Endothelial cell of umbilical vein (primary cell): ENCODE data around the gene CSRP1. TPM values are rescaled to one million over a fixed set of nuclear protein-coding genes. Genes with fewer than 3 reads are reported as not detected.

Experiments used
- BruUV-seq: library from RNA; stranded (reverse); fragments of 400-500 nt; replicated peaks from 2 replicates; lab custom pipeline; 2021; lab: Mats Ljungman, UMichigan
- CTCF ChIA-PET: fragments of 300-600, 350-600 bp; sonication (Branson Sonifier 250); formaldehyde crosslinking; loops from one replicate; lab custom pipeline; 2021; ENCODE audit warnings: antibody characterized with exemption, inconsistent platforms; lab: Charles Lee
- POLR2A ChIA-PET: fragments of 300-600, 350-600 bp; sonication (Branson Sonifier 250); formaldehyde crosslinking; loops from one replicate; lab custom pipeline; 2021; ENCODE audit warnings: antibody characterized with exemption, inconsistent platforms; lab: Charles Lee
- DNase-seq: peaks from one replicate; pipeline ENCODE4 v3.0.0-alpha.2; 2011; ENCODE audit warnings: low read depth, low spot score
- FAIRE-seq: peaks from 2 replicates; lab custom pipeline; 2011; peaks lifted over from hg19 to GRCh38; lab: Jason Lieb, UNC
- H2AFZ ChIP-seq: 2 replicates; pipeline ENCODE4 v1.6.0; 2012; ENCODE audit warnings: low read depth, low read length, control low read depth, inconsistent platforms
- H3K27ac ChIP-seq: 2 replicates; pipeline ENCODE4 v1.5.1; 2011; ENCODE audit warnings: low read depth, mild to moderate bottlenecking, control low read depth, low read length, moderate library complexity; ENCODE audit not compliant: insufficient read depth
- H3K27me3 ChIP-seq, 2 experiments: 2 replicates each; pipeline versions ENCODE4 v1.6.0 to v1.6.1; 2011; ENCODE audit warnings: low read length in 2 of 2, mixed read lengths in 1 of 2; ENCODE audit not compliant: control insufficient read depth in 2 of 2, insufficient read depth in 2 of 2
- H3K36me3 ChIP-seq, 2 experiments: 2 replicates in 1 of 2; 3 replicates in 1 of 2; pipeline ENCODE4 v1.5.1; 2011; ENCODE audit warnings: low read length in 2 of 2, mild to moderate bottlenecking in 1 of 2, moderate library complexity in 1 of 2; ENCODE audit not compliant: control insufficient read depth in 2 of 2, insufficient read depth in 2 of 2; ENCODE audit errors: extremely low read depth in 1 of 2
- H3K4me1 ChIP-seq: 3 replicates; pipeline ENCODE4 v1.5.1; 2011; ENCODE audit warnings: mild to moderate bottlenecking, low read length; ENCODE audit not compliant: control insufficient read depth, insufficient read depth; ENCODE audit errors: extremely low read depth
- H3K4me2 ChIP-seq: 2 replicates; pipeline ENCODE4 v1.6.1; 2011; ENCODE audit warnings: low read length, control low read depth, mixed read lengths; ENCODE audit not compliant: insufficient read depth
- H3K4me3 ChIP-seq, 3 experiments: fragments of 200-600 bp in 1 of 3; sonication (generic), shearing (Covaris generic) in 1 of 3; replicated peaks in 1 of 3; 2 replicates each; pipeline ENCODE4 v1.5.1; 2011 to 2016; ENCODE audit warnings: control low read depth in 3 of 3, low read length in 3 of 3, mild to moderate bottlenecking in 2 of 3, inconsistent platforms in 1 of 3, low read depth in 1 of 3, moderate library complexity in 1 of 3; ENCODE audit not compliant: insufficient read depth in 1 of 3
- H3K79me2 ChIP-seq: 2 replicates; pipeline ENCODE4 v1.6.0; 2012; ENCODE audit warnings: low read length, inconsistent platforms; ENCODE audit not compliant: control insufficient read depth, insufficient read depth
- H3K9ac ChIP-seq: replicated peaks from 2 replicates; pipeline ENCODE3; 2011; ENCODE audit warnings: low read length, control low read depth; ENCODE audit not compliant: insufficient read depth; ENCODE audit errors: extremely low read depth
- H3K9me1 ChIP-seq: replicated peaks from 3 replicates; pipeline ENCODE4 v1.6.0; 2011; ENCODE audit warnings: mild to moderate bottlenecking, low read length; ENCODE audit not compliant: control insufficient read depth, insufficient read depth; ENCODE audit errors: extremely low read depth
- H3K9me3 ChIP-seq: replicated peaks from 2 replicates; pipeline ENCODE4 v1.5.1; 2012; ENCODE audit warnings: low read length, inconsistent platforms; ENCODE audit not compliant: control insufficient read depth, insufficient read depth
- H4K20me1 ChIP-seq: replicated peaks from 2 replicates; pipeline ENCODE3; 2011; ENCODE audit warnings: mild to moderate bottlenecking, low read length; ENCODE audit not compliant: control insufficient read depth, insufficient read depth; ENCODE audit errors: extremely low read depth
- EZH2 ChIP-seq: IDR thresholded peaks from 2 replicates; pipeline ENCODE4 v1.6.1; 2012; ENCODE audit warnings: borderline replicate concordance, low read depth, mild to moderate bottlenecking, moderate library complexity, low read length, inconsistent platforms; ENCODE audit not compliant: severe bottlenecking
- FOS ChIP-seq: IDR thresholded peaks from 2 replicates; pipeline ENCODE4 v1.6.1; 2011; ENCODE audit warnings: mild to moderate bottlenecking, low read length, moderate library complexity, borderline replicate concordance; ENCODE audit not compliant: insufficient read depth
- GATA2 ChIP-seq: IDR thresholded peaks from 2 replicates; pipeline ENCODE4 v1.7.0; 2011; ENCODE audit warnings: low read depth, mild to moderate bottlenecking, moderate library complexity, mixed read lengths, low read length; ENCODE audit not compliant: insufficient read length, insufficient read depth
- JUN ChIP-seq: IDR thresholded peaks from 2 replicates; pipeline ENCODE4 v1.6.1; 2011; ENCODE audit warnings: borderline replicate concordance, low read depth; ENCODE audit not compliant: insufficient read length, insufficient read depth
- MYC ChIP-seq: IDR thresholded peaks from one replicate; pipeline ENCODE4 v1.6.1; 2011; ENCODE audit warnings: mild to moderate bottlenecking, low read depth, low read length
- POLR2A ChIP-seq: IDR thresholded peaks from 2 replicates; pipeline ENCODE4 v1.6.1; 2012; ENCODE audit warnings: low read depth, mild to moderate bottlenecking, control low read depth, low read length
- POLR2AphosphoS5 ChIP-seq: IDR thresholded peaks from 2 replicates; pipeline ENCODE4 v1.6.1; 2012; ENCODE audit warnings: low read depth, mild to moderate bottlenecking, control low read depth, low read length, moderate library complexity; ENCODE audit not compliant: insufficient read depth
- dilution Hi-C: fragments of 300-500 bp; cut with MboI; formaldehyde crosslinking; loops from one replicate; pipeline ENCODE4 v1.15.0; 2019; ENCODE audit warnings: low sequenced_read_pairs; ENCODE audit not compliant: extremely low pct_ligation_motif_present
- intact Hi-C: fragments of 100-400 bp; cut with micrococcal nuclease; formaldehyde crosslinking; loops from one replicate; pipeline ENCODE4 v1.10.0; 2022
- polyA plus RNA-seq, 4 experiments: library from polyadenylated mRNA; depleted of rRNA in 3 of 4; stranded (reverse) in 3 of 4; unstranded in 1 of 4; fragments of >200 nt; gene quantifications; 2 replicates each; pipeline versions ENCODE4 v1.2.1 to v1.2.3, GENCODE V29; 2011 to 2012; ENCODE audit warnings: missing spikeins in 1 of 4
- total RNA-seq: library from RNA; stranded (reverse); gene quantifications from 2 replicates; pipeline ENCODE4 v1.2.3, GENCODE V29; 2021
- TF ChIP-seq, protein P1 (sequence below): IDR thresholded peaks from 2 replicates; pipeline ENCODE4 v1.6.1; 2011; ENCODE audit not compliant: insufficient read depth, insufficient read length
- TF ChIP-seq, protein P2 (sequence below), 2 donors: IDR thresholded peaks; 1 replicate in 1 of 2; 2 replicates in 1 of 2; pipeline ENCODE4 v1.5.1; 2011; ENCODE audit warnings: low read length in 2 of 2, mild to moderate bottlenecking in 2 of 2, moderate library complexity in 2 of 2, control low read depth in 1 of 2, inconsistent platforms in 1 of 2, low read depth in 1 of 2; ENCODE audit not compliant: insufficient read depth in 1 of 2; ENCODE audit errors: extremely low read depth in 1 of 2

CSRP1 gene
- total and polyA plus RNA-seq, 2 donors (not counting 3 experiments of a cell fraction or from before 2014, with no cell fraction given), result 393 to 510 TPM

DNA sequence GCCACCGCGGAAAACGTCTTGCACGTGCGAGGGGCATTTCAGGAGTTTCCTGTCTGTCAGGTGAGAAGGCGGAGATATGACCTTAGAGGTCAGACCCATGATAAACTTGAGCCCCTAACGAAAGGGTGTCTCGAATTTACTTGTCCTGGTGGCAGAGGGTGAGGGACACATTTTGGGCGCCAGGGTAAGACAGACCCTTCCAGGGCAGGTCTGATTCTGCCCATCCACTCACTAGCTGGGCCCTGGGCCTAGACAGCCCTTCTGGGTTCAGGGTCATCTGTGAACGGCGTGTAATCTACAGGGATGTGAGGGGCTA lies 395 bp upstream of the CSRP1 start:
- H3K79me2 ChIP-seq, result peaks cover 43% of the 10 kb centered on the region
- H3K4me1 ChIP-seq, result peaks cover 50% of the 10 kb centered on the region
- dilution Hi-C loops (no loop called here), intact Hi-C loops (loop anchor here (1.0 kb wide), 1 partner anchor 25 kb away; no protein-coding TSS in a partner anchor)
- H3K27me3 ChIP-seq, result no peaks in the 10 kb centered on the region
- H3K4me2 ChIP-seq, result peak overlapping the region; percentile 81
- H3K9me1 ChIP-seq, result no peaks in the 10 kb centered on the region
- peak overlapping the region in 2 of 3 experiments; percentile 18 to 47 for H3K4me3 ChIP-seq
- H4K20me1 ChIP-seq, result no peaks in the 10 kb centered on the region
- no TSS peak for BruUV-seq
- peak overlapping the region; percentile 88 for H3K9ac ChIP-seq
- H3K9me3 ChIP-seq, result no peaks in the 10 kb centered on the region
- FAIRE-seq, result no peak
- no peak for DNase-seq
- H3K27ac ChIP-seq, result peak overlapping the region; percentile 89
- H2AFZ ChIP-seq, result peak overlapping the region; percentile 53
- TF ChIP-seq POLR2AphosphoS5, result no peak
- TF ChIP-seq FOS, result no peak
- ChIA-PET POLR2A (interaction anchor here (0.6 to 7.8 kb wide), 4 partner anchors 19 to 439 kb away, joined by 3 to 124 read pairs (median 16); partner anchors contain the start of gene LMOD1), CTCF (interaction anchor here (1.2 to 26.3 kb wide), 2 partner anchors 16 to 72 kb away, joined by 3 to 1317 read pairs; no protein-coding TSS in a partner anchor)
- no peaks in the 10 kb centered on the region for H3K36me3 ChIP-seq

DNA sequence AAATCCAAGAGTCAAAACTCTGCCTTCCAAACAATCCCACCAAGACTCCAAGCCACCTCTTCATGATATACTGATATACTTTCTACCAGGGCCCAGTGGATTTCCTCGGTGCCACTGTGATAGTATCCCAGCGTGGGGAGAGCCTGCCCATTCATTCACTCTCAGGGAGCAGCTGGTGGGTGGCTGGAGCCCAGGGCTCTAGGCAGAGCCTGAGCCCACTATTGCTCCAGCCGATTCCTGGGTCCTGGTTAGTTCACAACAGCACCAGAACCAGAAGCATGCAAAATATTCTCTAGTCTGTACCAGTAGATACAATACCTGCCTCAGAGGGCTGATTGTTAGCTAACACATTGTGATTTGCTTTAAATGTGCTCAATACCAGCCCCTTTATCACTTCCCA lies 831 bp downstream of the CSRP1 start:
- DNase-seq (peak; percentile 36), FAIRE-seq (no peak)
- TF ChIP-seq MYC (no peak), POLR2AphosphoS5 (no peak), JUN (no peak), GATA2 (no peak), EZH2 (no peak), POLR2A (no peak), FOS (no peak)
- TF ChIP-seq, protein P1, sequence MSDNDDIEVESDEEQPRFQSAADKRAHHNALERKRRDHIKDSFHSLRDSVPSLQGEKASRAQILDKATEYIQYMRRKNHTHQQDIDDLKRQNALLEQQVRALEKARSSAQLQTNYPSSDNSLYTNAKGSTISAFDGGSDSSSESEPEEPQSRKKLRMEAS, result no peak
- TF ChIP-seq, protein P2, sequence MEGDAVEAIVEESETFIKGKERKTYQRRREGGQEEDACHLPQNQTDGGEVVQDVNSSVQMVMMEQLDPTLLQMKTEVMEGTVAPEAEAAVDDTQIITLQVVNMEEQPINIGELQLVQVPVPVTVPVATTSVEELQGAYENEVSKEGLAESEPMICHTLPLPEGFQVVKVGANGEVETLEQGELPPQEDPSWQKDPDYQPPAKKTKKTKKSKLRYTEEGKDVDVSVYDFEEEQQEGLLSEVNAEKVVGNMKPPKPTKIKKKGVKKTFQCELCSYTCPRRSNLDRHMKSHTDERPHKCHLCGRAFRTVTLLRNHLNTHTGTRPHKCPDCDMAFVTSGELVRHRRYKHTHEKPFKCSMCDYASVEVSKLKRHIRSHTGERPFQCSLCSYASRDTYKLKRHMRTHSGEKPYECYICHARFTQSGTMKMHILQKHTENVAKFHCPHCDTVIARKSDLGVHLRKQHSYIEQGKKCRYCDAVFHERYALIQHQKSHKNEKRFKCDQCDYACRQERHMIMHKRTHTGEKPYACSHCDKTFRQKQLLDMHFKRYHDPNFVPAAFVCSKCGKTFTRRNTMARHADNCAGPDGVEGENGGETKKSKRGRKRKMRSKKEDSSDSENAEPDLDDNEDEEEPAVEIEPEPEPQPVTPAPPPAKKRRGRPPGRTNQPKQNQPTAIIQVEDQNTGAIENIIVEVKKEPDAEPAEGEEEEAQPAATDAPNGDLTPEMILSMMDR (IDR thresholded peaks at IDR 0.05; ENCODE audit: extremely low read depth in 1 of 2, insufficient read depth in 1 of 2, low read depth in 1 of 2, low read length in 2 of 2), result no peak
- Histone ChIP-seq H2AFZ (no peak overlapping the region), H3K79me2 (peaks cover 56% of the 10 kb centered on the region), H3K27ac (peak overlapping the region; percentile 89), H3K4me1 (peaks cover 51% of the 10 kb centered on the region), H3K9me1 (no peaks in the 10 kb centered on the region), H3K36me3 (no peaks in the 10 kb centered on the region), H3K4me3 (peak overlapping the region; percentile 47 to 84 (median 72)), H3K4me2 (peak overlapping the region; percentile 81), H3K9ac (peak overlapping the region; percentile 88), H3K27me3 (no peaks in the 10 kb centered on the region), H3K9me3 (no peaks in the 10 kb centered on the region), H4K20me1 (no peaks in the 10 kb centered on the region)
- intact Hi-C loops (no loop called here), dilution Hi-C loops (no loop called here)
- ChIA-PET POLR2A (interaction anchor here (0.9 to 7.8 kb wide), 6 partner anchors 10 to 44 kb away, joined by 3 to 124 read pairs (median 6); partner anchors contain the start of gene NAV1), CTCF (interaction anchor here (26.3 kb wide), 1 partner anchor 15 kb away, joined by 1317 read pairs; no protein-coding TSS in a partner anchor)
- no TSS peak for BruUV-seq
